Vagina (tissue), 2 donors: ENCODE data around the gene KCNQ2. TPM values are rescaled to one million over a fixed set of nuclear protein-coding genes. Genes with fewer than 3 reads are reported as not detected.

Experiments
- DNase-seq, 2 donors: peaks; one replicate each; pipeline ENCODE4 v3.0.0-alpha.2; 2017; ENCODE audit errors: extremely low spot score in 2 of 2
- H3K27ac ChIP-seq: fragments of 200-600 bp; sonication (generic); one replicate; pipeline ENCODE4 v1.5.1; 2019
- H3K27me3 ChIP-seq: fragments of 200-600 bp; sonication (generic); one replicate; pipeline ENCODE4 v1.5.1; 2019
- H3K36me3 ChIP-seq, 2 donors: fragments of 200-600 bp; sonication (generic); one replicate each; pipeline ENCODE4 v1.5.1; 2017 to 2019
- H3K4me1 ChIP-seq: fragments of 200-600 bp; sonication (generic); one replicate; pipeline ENCODE4 v1.5.1; 2019
- H3K4me3 ChIP-seq, 2 donors: fragments of 200-600 bp; sonication (generic); 1 replicate in 1 of 2; 2 replicates in 1 of 2; pipeline ENCODE4 v1.5.1; 2016 to 2019
- H3K9me3 ChIP-seq: fragments of 200-600 bp; sonication (generic); one replicate; pipeline ENCODE4 v1.5.1; 2019
- POLR2A ChIP-seq, 2 donors: fragments of 450-650 bp; IDR thresholded peaks; one replicate each; pipeline ENCODE4 v1.6.1; 2017; ENCODE audit warnings: antibody characterized with exemption in 2 of 2, mild to moderate bottlenecking in 2 of 2, moderate library complexity in 2 of 2
- POLR2AphosphoS5 ChIP-seq, 2 donors: sonication (generic); formaldehyde crosslinking; IDR thresholded peaks; one replicate each; pipeline ENCODE4 v1.9.0; 2017; ENCODE audit warnings: antibody characterized with exemption in 2 of 2, mild to moderate bottlenecking in 2 of 2, low read depth in 1 of 2; ENCODE audit not compliant: insufficient read depth in 1 of 2
- intact Hi-C: fragments of 100-400 bp; cut with DNase I; formaldehyde crosslinking; loops from one replicate; pipeline ENCODE4 v1.15.1; 2023
- total RNA-seq: library from RNA; depleted of rRNA; stranded (reverse); fragments of >200 nt; gene quantifications from one replicate; pipeline ENCODE4 v1.2.3, GENCODE V29; 2016
- TF ChIP-seq, protein P1 (sequence below), 3 experiments: fragments of 450-650 bp in 2 of 3; fragments of 200-600 bp in 1 of 3; sonication (generic) in 1 of 3; IDR thresholded peaks; one replicate each; pipeline ENCODE4 v1.5.1; 2017 to 2019; ENCODE audit warnings: antibody characterized with exemption in 3 of 3, mild to moderate bottlenecking in 2 of 3, moderate library complexity in 2 of 3

KCNQ2 gene
- total RNA-seq, 1 donor from 2014 or later: 1.2 TPM

DNA sequence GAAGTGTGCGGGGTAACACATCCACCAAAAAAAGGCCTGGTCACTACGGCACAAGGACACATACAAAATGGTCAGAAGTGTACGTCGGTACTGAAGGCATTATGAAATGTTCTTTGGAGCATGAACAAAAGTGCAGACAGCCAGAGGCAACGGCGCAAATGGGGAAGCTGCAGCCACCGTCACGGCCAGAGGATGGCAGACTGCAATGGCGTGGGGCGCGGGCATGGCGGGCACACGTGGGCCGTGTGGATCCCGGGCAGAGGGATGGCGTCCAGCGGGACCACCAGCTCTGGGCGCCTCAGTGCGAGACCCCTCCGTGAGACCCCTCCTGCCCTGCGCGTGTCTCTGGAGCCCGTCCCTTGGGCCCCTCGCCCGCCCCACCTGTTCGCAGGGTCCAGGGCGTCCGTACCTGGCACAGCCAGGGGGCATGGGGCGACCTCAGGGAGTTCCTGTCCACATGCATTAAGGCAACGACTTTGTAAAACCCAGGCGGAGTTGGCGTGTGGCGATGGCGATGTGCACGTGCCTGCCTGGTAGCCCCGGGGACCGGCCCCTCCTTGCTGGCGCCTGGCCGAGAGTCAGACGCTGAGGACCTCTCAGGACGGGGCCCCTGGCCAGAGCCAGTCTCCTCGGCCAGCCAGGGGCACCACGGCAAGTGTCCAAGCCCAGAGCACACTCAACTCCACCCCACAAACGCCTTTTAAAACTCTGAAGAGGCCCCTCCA lies 71.8 kb downstream of the KCNQ2 start:
- H3K4me3 ChIP-seq: no peak overlapping the region
- no peaks in the 10 kb centered on the region for H3K27me3 ChIP-seq
- H3K4me1 ChIP-seq: no peaks in the 10 kb centered on the region
- intact Hi-C loops: no loop called here
- TF ChIP-seq, protein P1, sequence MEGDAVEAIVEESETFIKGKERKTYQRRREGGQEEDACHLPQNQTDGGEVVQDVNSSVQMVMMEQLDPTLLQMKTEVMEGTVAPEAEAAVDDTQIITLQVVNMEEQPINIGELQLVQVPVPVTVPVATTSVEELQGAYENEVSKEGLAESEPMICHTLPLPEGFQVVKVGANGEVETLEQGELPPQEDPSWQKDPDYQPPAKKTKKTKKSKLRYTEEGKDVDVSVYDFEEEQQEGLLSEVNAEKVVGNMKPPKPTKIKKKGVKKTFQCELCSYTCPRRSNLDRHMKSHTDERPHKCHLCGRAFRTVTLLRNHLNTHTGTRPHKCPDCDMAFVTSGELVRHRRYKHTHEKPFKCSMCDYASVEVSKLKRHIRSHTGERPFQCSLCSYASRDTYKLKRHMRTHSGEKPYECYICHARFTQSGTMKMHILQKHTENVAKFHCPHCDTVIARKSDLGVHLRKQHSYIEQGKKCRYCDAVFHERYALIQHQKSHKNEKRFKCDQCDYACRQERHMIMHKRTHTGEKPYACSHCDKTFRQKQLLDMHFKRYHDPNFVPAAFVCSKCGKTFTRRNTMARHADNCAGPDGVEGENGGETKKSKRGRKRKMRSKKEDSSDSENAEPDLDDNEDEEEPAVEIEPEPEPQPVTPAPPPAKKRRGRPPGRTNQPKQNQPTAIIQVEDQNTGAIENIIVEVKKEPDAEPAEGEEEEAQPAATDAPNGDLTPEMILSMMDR (IDR thresholded peaks at IDR 0.05): no peak
- TF ChIP-seq POLR2AphosphoS5 (IDR thresholded peaks at IDR 0.05; ENCODE audit: insufficient read depth in 1 of 2, low read depth in 1 of 2) (no peak), POLR2A (IDR thresholded peaks at IDR 0.05) (no peak)
- H3K9me3 ChIP-seq: no peaks in the 10 kb centered on the region
- H3K27ac ChIP-seq: no peak overlapping the region
- no peaks in the 10 kb centered on the region for H3K36me3 ChIP-seq
- no peak for DNase-seq

- no peaks in the 10 kb centered on the region for H3K36me3 ChIP-seq
- H3K4me3 ChIP-seq: no peak overlapping the region
- intact Hi-C loops: no loop called here
- TF ChIP-seq, protein P1 (IDR thresholded peaks at IDR 0.05): no peak
- no peak for TF ChIP-seq POLR2AphosphoS5 (IDR thresholded peaks at IDR 0.05; ENCODE audit: insufficient read depth in 1 of 2, low read depth in 1 of 2)
- no peak for TF ChIP-seq POLR2A (IDR thresholded peaks at IDR 0.05)
- DNase-seq: no peak
- no peaks in the 10 kb centered on the region for H3K9me3 ChIP-seq
- no peaks in the 10 kb centered on the region for H3K4me1 ChIP-seq
- no peaks in the 10 kb centered on the region for H3K27me3 ChIP-seq
- H3K27ac ChIP-seq: no peak overlapping the region
Measured at GRCh38 chr20:63399596-63400375, 72.7 kb downstream of the KCNQ2 start.

DNA sequence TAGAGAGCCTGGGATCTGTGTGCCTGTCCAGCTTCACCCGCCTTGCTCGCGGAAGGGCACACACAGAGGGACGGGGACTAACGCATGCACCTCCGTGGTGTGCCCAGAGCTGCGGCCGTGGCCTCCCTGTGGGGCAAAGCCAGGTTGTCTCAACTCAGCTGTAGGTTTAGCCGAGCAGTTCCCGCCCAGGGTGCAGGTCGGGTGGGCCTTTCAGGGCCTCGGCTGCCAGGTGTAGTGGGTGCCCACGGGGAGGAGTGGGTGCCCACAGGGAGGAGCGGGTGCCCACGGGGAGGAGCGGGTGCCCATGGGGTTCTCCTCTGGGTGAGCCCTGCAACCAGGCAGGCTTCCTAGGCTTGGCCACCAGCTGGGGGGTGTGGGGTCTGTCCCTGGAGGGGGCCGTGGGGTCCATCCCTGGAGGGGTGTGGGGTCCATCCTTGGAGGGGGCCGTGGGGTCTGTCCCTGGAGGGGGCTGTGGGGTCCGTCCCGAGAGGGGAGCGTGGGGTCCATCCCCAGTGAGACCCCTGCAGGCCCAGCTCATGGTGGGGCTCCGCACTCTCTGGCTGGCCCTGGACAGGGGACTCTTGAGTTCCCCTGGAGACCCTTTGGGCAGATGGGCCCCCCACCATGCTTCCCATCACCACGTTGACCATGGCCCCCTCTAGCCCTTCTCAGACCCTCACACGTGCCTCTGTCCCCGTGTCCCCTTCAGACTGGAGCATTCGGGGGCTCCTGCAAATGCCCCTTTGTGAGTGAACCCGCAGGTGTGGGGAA lies 73.5 kb downstream of the KCNQ2 start:
- TF ChIP-seq, protein P1 (IDR thresholded peaks at IDR 0.05): no peak
- TF ChIP-seq POLR2A (IDR thresholded peaks at IDR 0.05) (no peak), POLR2AphosphoS5 (IDR thresholded peaks at IDR 0.05; ENCODE audit: insufficient read depth in 1 of 2, low read depth in 1 of 2) (no peak)
- Histone ChIP-seq H3K4me1 (no peaks in the 10 kb centered on the region), H3K27me3 (no peaks in the 10 kb centered on the region), H3K4me3 (no peak overlapping the region), H3K9me3 (no peaks in the 10 kb centered on the region), H3K36me3 (no peaks in the 10 kb centered on the region), H3K27ac (no peak overlapping the region)
- intact Hi-C loops: no loop called here
- no peak for DNase-seq

DNA sequence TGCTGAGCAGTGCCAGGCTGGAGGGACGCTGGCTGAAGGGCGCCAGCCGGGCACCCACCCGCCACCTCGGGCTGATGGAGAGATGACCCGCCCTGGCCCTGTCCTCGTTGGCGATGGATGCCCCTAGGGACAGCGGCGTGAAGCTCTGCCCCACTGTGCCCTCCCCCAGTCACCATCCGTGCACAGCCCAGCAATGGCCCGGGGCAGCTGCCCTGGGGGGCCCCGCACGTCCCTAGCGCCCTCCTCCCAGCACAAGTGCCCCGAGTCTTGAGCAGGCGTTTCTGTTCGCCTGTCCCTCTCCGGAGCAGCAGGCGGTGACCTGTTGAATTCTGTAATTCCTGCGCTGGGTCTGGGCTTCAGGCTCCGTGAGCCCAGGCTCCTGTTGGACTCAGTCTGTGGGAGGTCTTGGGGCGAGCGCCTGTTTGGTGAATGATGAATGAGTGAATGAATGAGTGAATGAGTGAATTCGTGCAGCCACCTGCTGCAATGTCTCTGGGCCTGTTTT lies 74.5 kb downstream of the KCNQ2 start:
- H3K27me3 ChIP-seq: no peaks in the 10 kb centered on the region
- H3K27ac ChIP-seq: no peak overlapping the region
- H3K4me1 ChIP-seq: no peaks in the 10 kb centered on the region
- TF ChIP-seq, protein P1 (IDR thresholded peaks at IDR 0.05): no peak
- TF ChIP-seq POLR2AphosphoS5 (IDR thresholded peaks at IDR 0.05; ENCODE audit: insufficient read depth in 1 of 2, low read depth in 1 of 2) (no peak), POLR2A (IDR thresholded peaks at IDR 0.05) (no peak)
- H3K36me3 ChIP-seq: no peaks in the 10 kb centered on the region
- DNase-seq: no peak
- H3K4me3 ChIP-seq: no peak overlapping the region
- intact Hi-C loops: no loop called here
- H3K9me3 ChIP-seq: no peaks in the 10 kb centered on the region
